GM21447 (cell line): Measurements from ENCODE around the gene PRKCB.
"Not testable (repeated sequence)": the region's sequence is repeated elsewhere in the genome, so short reads cannot be mapped to it uniquely, and the experiment has no call there.

Experiments
- ATAC-seq: cut with Tn5 transposase; IDR thresholded peaks from one replicate; pipeline ENCODE4 v1.9.1; 2021; ENCODE audit not compliant: unreplicated experiment

Gene PRKCB

GRCh38 chr16:24075931-24076716 lies 240.3 kb downstream of the PRKCB start:
- peak; percentile 55 for ATAC-seq

- ATAC-seq: no peak
Measured at GRCh38 chr16:24077292-24077691, 241.5 kb downstream of the PRKCB start.

GRCh38 chr16:24077966-24078365 lies 242.2 kb downstream of the PRKCB start:
- ATAC-seq: no peak

- ATAC-seq: no peak
Measured at GRCh38 chr16:24085666-24086065, 249.9 kb downstream of the PRKCB start.

GRCh38 chr16:24087891-24088410 lies 252.2 kb downstream of the PRKCB start:
- no peak for ATAC-seq

- no peak for ATAC-seq
Measured at GRCh38 chr16:24088767-24089166, 253.0 kb downstream of the PRKCB start.

GRCh38 chr16:24091125-24091524 lies 255.3 kb downstream of the PRKCB start:
- no peak for ATAC-seq

GRCh38 chr16:24093049-24093448 lies 257.3 kb downstream of the PRKCB start:
- no peak for ATAC-seq

GRCh38 chr16:24094660-24095059 lies 258.9 kb downstream of the PRKCB start:
- no peak for ATAC-seq

GRCh38 chr16:24098896-24099295 lies 263.1 kb downstream of the PRKCB start:
- ATAC-seq: no peak

- no peak for ATAC-seq
Measured at GRCh38 chr16:24101431-24101830, 265.6 kb downstream of the PRKCB start.

GRCh38 chr16:24102209-24102660 lies 266.5 kb downstream of the PRKCB start:
- ATAC-seq: no peak

GRCh38 chr16:24105471-24105870 lies 269.7 kb downstream of the PRKCB start:
- ATAC-seq: not testable (repeated sequence)

GRCh38 chr16:24108090-24108489 lies 272.3 kb downstream of the PRKCB start:
- ATAC-seq: not testable (repeated sequence)

GRCh38 chr16:24111724-24112302 lies 276.0 kb downstream of the PRKCB start:
- no peak for ATAC-seq

GRCh38 chr16:24113115-24113745 lies 277.4 kb downstream of the PRKCB start:
- no peak for ATAC-seq

GRCh38 chr16:24114876-24115275 lies 279.1 kb downstream of the PRKCB start:
- no peak for ATAC-seq

GRCh38 chr16:24116046-24116776 lies 280.4 kb downstream of the PRKCB start:
- no peak for ATAC-seq

GRCh38 chr16:24116989-24117388 lies 281.2 kb downstream of the PRKCB start:
- ATAC-seq: no peak

- no peak for ATAC-seq
Measured at GRCh38 chr16:24117680-24118079, 281.9 kb downstream of the PRKCB start.

- ATAC-seq: no peak
Measured at GRCh38 chr16:24118126-24118821, 282.5 kb downstream of the PRKCB start.
